NCI-H345 treated with DMSO at 0.1 percent for 48 hours (cell line): Measurements from ENCODE around the gene LONP1.
A peak's percentile ranks its signal among the peaks of the same experiment; 100 is the strongest.
"Not testable (repeated sequence)": the region's sequence is repeated elsewhere in the genome, so short reads cannot be mapped to it uniquely, and the experiment has no call there.

ENCODE experiments used
- DNase-seq: peaks from one replicate; lab custom pipeline; 2025; ENCODE audit not compliant: unreplicated experiment; lab: John Stamatoyannopoulos, UW

Gene LONP1

GRCh38 chr19:5693195-5694166 is 26.5 kb downstream of the LONP1 start:
- no peak for DNase-seq

- no peak for DNase-seq
These were observed 27.2 kb downstream of the LONP1 start for GRCh38 chr19:5692723-5693194.

GRCh38 chr19:5691822-5692722 is 27.9 kb downstream of the LONP1 start:
- no peak for DNase-seq

GRCh38 chr19:5690955-5691821 is 28.8 kb downstream of the LONP1 start:
- DNase-seq: no peak

GRCh38 chr19:5690125-5690954 is 29.6 kb downstream of the LONP1 start, which contains the start of gene RPL36:
Gene RPL36, plus strand, starts transcription at chr19:5690295. Its CDS starts 213 bp downstream, at chr19:5690508.
- peak; percentile 92 for DNase-seq

- DNase-seq: not testable (repeated sequence)
These were observed 31.6 kb downstream of the LONP1 start for GRCh38 chr19:5688262-5688881.

GRCh38 chr19:5687360-5688198 is 32.4 kb downstream of the LONP1 start:
- no peak for DNase-seq

- DNase-seq: peak; percentile 88
These were observed 33.1 kb downstream of the LONP1 start for GRCh38 chr19:5686647-5687359.

- DNase-seq: no peak
These were observed 33.7 kb downstream of the LONP1 start for GRCh38 chr19:5686326-5686646.

GRCh38 chr19:5684694-5685430 is 35.1 kb downstream of the LONP1 start:
- DNase-seq: no peak

GRCh38 chr19:5683177-5683886 is 36.6 kb downstream of the LONP1 start:
- no peak for DNase-seq

- no peak for DNase-seq
These were observed 37.9 kb downstream of the LONP1 start for GRCh38 chr19:5682107-5682482.

- DNase-seq: no peak
These were observed 38.4 kb downstream of the LONP1 start for GRCh38 chr19:5681391-5682106.

- peak; percentile 97 for DNase-seq
These were observed 39.2 kb downstream of the LONP1 start, which contains the start of the genes HSD11B1L and MICOS13 for GRCh38 chr19:5680437-5681368. Gene HSD11B1L, plus strand, starts transcription at chr19:5681027. Its CDS starts 3,806 bp downstream, at chr19:5684833. Gene MICOS13, minus strand, starts transcription at chr19:5680516. Its CDS starts 30 bp downstream, at chr19:5680486.

- DNase-seq: no peak
These were observed 39.9 kb downstream of the LONP1 start for GRCh38 chr19:5680084-5680436.
